ENCODE results near the gene CCDC27. TPM values are rescaled to one million over a fixed set of nuclear protein-coding genes. Genes with fewer than 3 reads are reported as not detected.
A peak's percentile ranks its signal among the peaks of the same experiment; 100 is the strongest.

CCDC27 gene
- total RNA-seq, 4 donors from 2014 or later = not detected

DNA sequence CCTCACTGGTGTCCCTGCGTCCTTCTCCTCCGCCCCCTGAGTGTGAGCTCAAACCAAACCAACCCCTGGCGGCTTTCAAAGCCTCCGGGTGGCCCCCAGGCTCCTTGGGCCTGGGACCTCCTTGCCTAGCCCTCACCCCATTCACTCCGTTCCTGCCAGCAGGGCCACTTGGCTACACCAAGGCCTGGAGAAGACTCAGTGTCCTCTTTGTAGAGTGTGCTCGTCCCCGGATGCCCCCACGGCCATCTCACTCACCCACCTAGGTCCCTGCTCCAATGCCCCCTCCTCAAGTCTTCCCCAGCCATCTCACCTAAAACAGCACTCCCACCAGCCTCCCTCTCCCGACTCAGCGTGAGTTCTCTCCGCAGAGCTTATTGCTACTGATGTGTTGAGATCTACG lies 7.2 kb upstream of the CCDC27 start:
- Histone ChIP-seq H3K27ac (no peak overlapping the region), H3K4me1 (peaks cover 4 to 16% (median 8%) of the 10 kb centered on the region in 4 donors), H3K36me3 (no peaks in the 10 kb centered on the region), H3K4me3 (no peak overlapping the region), H3K9me3 (no peaks in the 10 kb centered on the region), H3K27me3 (no peaks in the 10 kb centered on the region)
- no peak for DNase-seq
- TF ChIP-seq EP300 (IDR thresholded peaks at IDR 0.05; ENCODE audit: low read depth) = no peak
- no peak for TF ChIP-seq POLR2AphosphoS5 (IDR thresholded peaks at IDR 0.05)
- TF ChIP-seq, protein P1, sequence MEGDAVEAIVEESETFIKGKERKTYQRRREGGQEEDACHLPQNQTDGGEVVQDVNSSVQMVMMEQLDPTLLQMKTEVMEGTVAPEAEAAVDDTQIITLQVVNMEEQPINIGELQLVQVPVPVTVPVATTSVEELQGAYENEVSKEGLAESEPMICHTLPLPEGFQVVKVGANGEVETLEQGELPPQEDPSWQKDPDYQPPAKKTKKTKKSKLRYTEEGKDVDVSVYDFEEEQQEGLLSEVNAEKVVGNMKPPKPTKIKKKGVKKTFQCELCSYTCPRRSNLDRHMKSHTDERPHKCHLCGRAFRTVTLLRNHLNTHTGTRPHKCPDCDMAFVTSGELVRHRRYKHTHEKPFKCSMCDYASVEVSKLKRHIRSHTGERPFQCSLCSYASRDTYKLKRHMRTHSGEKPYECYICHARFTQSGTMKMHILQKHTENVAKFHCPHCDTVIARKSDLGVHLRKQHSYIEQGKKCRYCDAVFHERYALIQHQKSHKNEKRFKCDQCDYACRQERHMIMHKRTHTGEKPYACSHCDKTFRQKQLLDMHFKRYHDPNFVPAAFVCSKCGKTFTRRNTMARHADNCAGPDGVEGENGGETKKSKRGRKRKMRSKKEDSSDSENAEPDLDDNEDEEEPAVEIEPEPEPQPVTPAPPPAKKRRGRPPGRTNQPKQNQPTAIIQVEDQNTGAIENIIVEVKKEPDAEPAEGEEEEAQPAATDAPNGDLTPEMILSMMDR (IDR thresholded peaks at IDR 0.05) = no peak
- WGBS, 2 donors (ENCODE audit: low coverage in 1 of 2) = 93% methylated on average over 3 to 12 of the region's 12 CpGs
- in situ Hi-C loops (cut with MboI; ENCODE audit: low pct_ligation_motif_present in 1 of 4, low pct_unique_long_range_greater_than_20kb in 1 of 4, low sequenced_read_pairs in 3 of 4) = no loop called here
- intact Hi-C loops (cut with DNase I; ENCODE audit: low total_unique reads) = no loop called here

DNA sequence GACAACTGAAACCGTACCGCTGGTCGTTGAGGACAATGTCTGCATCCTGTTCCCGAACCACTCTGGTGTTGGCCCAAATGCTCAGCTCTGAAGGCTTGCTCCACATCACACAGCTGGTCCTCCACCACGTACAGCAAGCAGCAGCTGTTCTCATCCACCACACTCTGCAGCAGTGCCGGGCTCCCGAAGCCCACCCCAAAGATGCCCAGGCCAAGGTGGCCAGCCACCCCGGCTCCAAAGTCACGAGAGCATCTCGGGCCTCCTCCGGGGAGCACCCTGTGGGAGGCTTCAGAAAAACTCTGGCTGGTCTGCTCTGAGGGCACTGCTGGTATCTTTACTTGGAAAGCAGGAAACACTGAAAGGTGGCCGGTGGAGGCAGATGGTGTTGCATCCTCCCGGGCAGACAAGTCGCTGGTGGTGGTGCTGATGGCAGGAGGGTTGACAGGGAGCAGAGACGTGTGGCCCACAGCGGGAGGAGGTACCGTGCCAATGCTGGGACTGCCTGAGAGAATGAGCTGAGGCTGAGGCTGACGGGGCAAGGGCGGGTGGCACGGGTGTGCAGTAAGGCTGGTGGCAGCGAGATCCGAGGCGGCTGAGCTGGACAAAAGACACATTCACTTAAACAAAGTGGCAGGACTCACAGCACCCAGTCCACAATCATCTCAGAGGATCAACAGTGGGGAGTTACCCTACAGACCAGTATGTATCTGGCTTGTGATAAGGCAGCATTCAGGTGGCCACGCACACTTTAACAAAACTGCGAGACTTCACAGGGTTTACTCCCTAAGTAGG lies 6.5 kb upstream of the CCDC27 start:
- intact Hi-C loops (cut with DNase I; ENCODE audit: low total_unique reads) (no loop called here), in situ Hi-C loops (cut with MboI; ENCODE audit: low pct_ligation_motif_present in 1 of 4, low pct_unique_long_range_greater_than_20kb in 1 of 4, low sequenced_read_pairs in 3 of 4) (no loop called here)
- 87% methylated on average over 25 of the region's 25 CpGs; no CpG with 5 or more reads in 1 of the 2 donors for WGBS, 2 donors (ENCODE audit: low coverage in 1 of 2)
- Histone ChIP-seq H3K36me3 (no peaks in the 10 kb centered on the region), H3K9me3 (no peaks in the 10 kb centered on the region), H3K27me3 (no peaks in the 10 kb centered on the region), H3K27ac (peak overlapping the region in 1 of 4 donors; percentile 70), H3K4me1 (peaks cover 4 to 16% (median 8%) of the 10 kb centered on the region in 4 donors), H3K4me3 (no peak overlapping the region)
- DNase-seq = no peak
- TF ChIP-seq EP300 (IDR thresholded peaks at IDR 0.05; ENCODE audit: low read depth) (no peak), POLR2AphosphoS5 (IDR thresholded peaks at IDR 0.05) (no peak), POLR2A (IDR thresholded peaks at IDR 0.05) (no peak)
- TF ChIP-seq, protein P1 (IDR thresholded peaks at IDR 0.05) = no peak

DNA sequence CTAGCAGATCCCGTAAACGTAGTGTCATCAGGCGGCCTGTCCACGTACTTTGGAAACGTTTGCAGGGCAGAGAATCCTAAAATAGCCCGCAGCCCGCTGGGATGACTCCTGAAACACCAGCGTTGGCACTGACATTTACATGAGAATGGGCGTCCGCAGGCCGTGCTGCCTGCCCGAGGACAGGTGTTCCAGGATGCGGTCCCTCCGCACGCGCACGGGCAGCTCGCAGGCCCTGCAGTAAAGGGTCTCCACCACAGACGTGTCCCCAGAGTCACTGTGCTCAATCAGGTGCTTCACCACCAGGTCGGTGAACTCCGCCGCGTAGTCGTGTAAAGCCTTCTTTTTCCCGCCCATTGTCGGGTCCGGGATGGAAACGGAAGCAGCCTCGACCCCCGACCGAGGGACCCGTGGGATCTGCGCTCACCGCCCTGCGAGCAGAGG lies 5.8 kb upstream of the CCDC27 start:
- H3K4me3 ChIP-seq = peak overlapping the region in 3 of 4 donors; percentile 54 to 82 (median 65)
- H3K36me3 ChIP-seq = no peaks in the 10 kb centered on the region
- in situ Hi-C loops (cut with MboI; ENCODE audit: low pct_ligation_motif_present in 1 of 4, low pct_unique_long_range_greater_than_20kb in 1 of 4, low sequenced_read_pairs in 3 of 4) (no loop called here), intact Hi-C loops (cut with DNase I; ENCODE audit: low total_unique reads) (no loop called here)
- H3K4me1 ChIP-seq = peaks cover 4 to 16% (median 8%) of the 10 kb centered on the region in 4 donors
- no peaks in the 10 kb centered on the region for H3K9me3 ChIP-seq
- peak overlapping the region; percentile 70 to 82 (median 81) for H3K27ac ChIP-seq
- 57% methylated on average over 35 of the region's 35 CpGs; no CpG with 5 or more reads in 1 of the 2 donors for WGBS, 2 donors (ENCODE audit: low coverage in 1 of 2)
- DNase-seq = no peak
- H3K27me3 ChIP-seq = no peaks in the 10 kb centered on the region
- TF ChIP-seq POLR2A (IDR thresholded peaks at IDR 0.05) (no peak), POLR2AphosphoS5 (IDR thresholded peaks at IDR 0.05) (no peak), EP300 (IDR thresholded peaks at IDR 0.05; ENCODE audit: low read depth) (no peak)
- TF ChIP-seq, protein P1 (IDR thresholded peaks at IDR 0.05) = no peak

DNA sequence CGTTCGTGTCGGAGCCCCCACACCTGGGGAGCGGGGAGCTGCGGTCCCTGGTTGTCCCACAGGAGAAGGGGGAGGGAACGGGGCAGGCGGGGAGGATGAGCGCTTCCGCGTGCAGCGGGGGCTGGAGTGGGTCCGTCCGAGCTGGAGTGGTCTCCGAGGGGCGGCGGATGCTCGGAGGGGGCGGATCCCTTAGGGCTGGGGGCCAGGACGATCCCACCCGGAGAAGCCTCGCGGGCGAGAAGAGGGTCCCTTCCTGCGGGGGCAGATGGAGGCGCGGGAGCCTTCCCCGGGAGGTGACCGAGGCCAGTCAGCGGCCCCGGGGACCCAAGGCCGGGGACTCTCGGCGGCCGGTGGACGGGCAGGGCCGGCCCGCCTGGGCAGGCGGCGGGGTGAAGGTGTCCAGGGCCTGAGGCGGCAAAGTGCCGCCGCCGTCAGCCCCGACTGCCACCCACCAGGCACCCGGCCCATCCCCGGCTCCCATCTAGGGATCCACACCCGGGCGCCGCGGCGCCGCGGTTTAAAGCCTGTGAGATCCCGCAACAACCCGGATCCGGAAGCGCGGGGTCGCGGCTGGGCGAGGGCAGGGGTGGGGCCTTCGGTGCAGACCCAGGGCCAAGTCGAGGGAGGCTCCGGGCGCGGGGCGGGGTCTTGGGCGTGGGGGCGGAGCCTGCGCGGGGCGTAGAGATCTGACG lies 5.3 kb upstream of the CCDC27 start:
- Histone ChIP-seq H3K27ac (peak overlapping the region; percentile 70 to 82 (median 81)), H3K4me3 (peak overlapping the region; percentile 53 to 82 (median 60)), H3K4me1 (peaks cover 4 to 16% (median 8%) of the 10 kb centered on the region in 4 donors), H3K36me3 (no peaks in the 10 kb centered on the region), H3K27me3 (peaks cover 6% of the 10 kb centered on the region), H3K9me3 (no peaks in the 10 kb centered on the region)
- TF ChIP-seq POLR2A (IDR thresholded peaks at IDR 0.05) (peak; percentile 54), POLR2AphosphoS5 (IDR thresholded peaks at IDR 0.05) (peak; percentile 27 to 37 (median 33)), EP300 (IDR thresholded peaks at IDR 0.05; ENCODE audit: low read depth) (no peak)
- TF ChIP-seq, protein P1 (IDR thresholded peaks at IDR 0.05) = no peak
- in situ Hi-C loops (cut with MboI; ENCODE audit: low pct_ligation_motif_present in 1 of 4, low pct_unique_long_range_greater_than_20kb in 1 of 4, low sequenced_read_pairs in 3 of 4) (no loop called here), intact Hi-C loops (cut with DNase I; ENCODE audit: low total_unique reads) (no loop called here)
- 12% methylated on average over 36 of the region's 73 CpGs; no CpG with 5 or more reads in 1 of the 2 donors for WGBS, 2 donors (ENCODE audit: low coverage in 1 of 2)
- DNase-seq = peak; percentile 87

Measured in transverse colon (tissue), 4 donors.